ENCODE data around the gene EFNA1. TPM values are rescaled to one million over a fixed set of nuclear protein-coding genes. Genes with fewer than 3 reads are reported as not detected.

Gene EFNA1
- total and polyA plus RNA-seq, 2 of the 13 experiments (the other 11 are each of a cell fraction or from before 2014, with no cell fraction given) = 81.8 to 874 TPM

DNA sequence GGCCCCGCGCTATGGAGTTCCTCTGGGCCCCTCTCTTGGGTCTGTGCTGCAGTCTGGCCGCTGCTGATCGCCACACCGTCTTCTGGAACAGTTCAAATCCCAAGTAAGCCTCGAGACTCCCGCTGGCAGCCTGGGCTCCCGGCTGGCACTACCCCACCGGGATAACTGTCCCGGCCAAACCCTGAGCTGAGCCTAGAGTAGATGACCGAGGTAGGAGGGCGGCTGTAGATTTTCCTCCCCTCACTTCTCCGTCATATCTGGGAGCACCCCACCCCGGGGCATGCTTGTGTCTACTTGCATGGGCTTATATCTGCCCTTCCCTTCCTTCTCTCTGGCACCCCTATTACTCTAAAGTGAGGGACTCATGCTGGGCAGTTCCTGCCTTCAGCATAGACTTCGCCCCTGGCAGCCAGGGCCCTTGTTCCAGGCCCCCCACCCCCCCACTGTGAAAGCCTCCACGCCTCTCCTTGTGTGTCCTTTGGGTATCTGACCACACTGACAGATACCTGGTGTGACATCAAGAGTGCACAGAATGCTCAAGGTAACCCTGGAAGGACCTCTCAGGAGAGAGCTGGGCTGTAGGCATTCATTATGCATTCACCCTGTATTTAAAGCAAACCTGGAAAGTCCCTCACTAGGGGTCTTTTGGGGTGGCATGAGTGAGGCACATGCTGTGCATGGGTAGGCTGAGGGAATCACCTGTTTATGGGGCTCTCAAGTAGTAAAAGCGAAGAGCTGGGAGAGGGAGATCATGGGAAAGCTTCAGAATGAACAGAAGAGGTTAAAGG lies 485 bp downstream of the EFNA1 start (continued):
- TF ChIP-seq TIGD3 (CRISPR knock-in tag; IDR thresholded peaks at IDR 0.05; ENCODE audit: borderline replicate concordance) (no peak), KDM5A (IDR thresholded peaks at IDR 0.05; ENCODE audit: borderline replicate concordance, low read length) (no peak), JARID2 (CRISPR knock-in tag; IDR thresholded peaks at IDR 0.05; ENCODE audit: insufficient replicate concordance) (peak; percentile 29), HES4 (CRISPR knock-in tag; IDR thresholded peaks at IDR 0.05; ENCODE audit: borderline replicate concordance) (peak; percentile 4; the same call in 1 of the 2 replicates), BATF2 (CRISPR knock-in tag; IDR thresholded peaks at IDR 0.05) (no peak), ZNF124 (CRISPR knock-in tag; IDR thresholded peaks at IDR 0.05) (0 out of 2 replicates have a peak, but pooled peaks have one; percentile 25), NFYB (CRISPR knock-in tag; IDR thresholded peaks at IDR 0.05) (no peak), ZBTB4 (CRISPR knock-in tag; IDR thresholded peaks at IDR 0.05; ENCODE audit: borderline replicate concordance) (no peak), KDM5B (CRISPR knock-in tag; IDR thresholded peaks at IDR 0.05; ENCODE audit: borderline replicate concordance) (peak; percentile 2; the same call in 1 of the 2 replicates), NFAT5 (CRISPR knock-in tag; IDR thresholded peaks at IDR 0.05) (peak; percentile 42; the same call in 1 of the 2 replicates), SOX13 (IDR thresholded peaks at IDR 0.05) (no peak), SOX13 (CRISPR knock-in tag; conservative IDR thresholded peaks at IDR 0.05 in 1 of 2, IDR thresholded peaks at IDR 0.05 in 1 of 2) (0 out of 4 replicates have a peak, but pooled peaks of 1 of the 2 experiments have one; percentile 9), PBX3 (CRISPR knock-in tag; IDR thresholded peaks at IDR 0.05; ENCODE audit: borderline replicate concordance) (no peak), IRX3 (CRISPR knock-in tag; IDR thresholded peaks at IDR 0.05; ENCODE audit: borderline replicate concordance, low read depth) (no peak), ZBTB3 (CRISPR knock-in tag; IDR thresholded peaks at IDR 0.05; ENCODE audit: borderline replicate concordance, low read depth) (no peak)

All from HepG2 (cell line).